Esophagus squamous epithelium (tissue), 4 donors: Measurements from ENCODE around the gene FAM180A.

Experiments used
- CTCF ChIP-seq, 6 experiments: fragments of 450-650 bp in 4 of 6; fragments of 200-600 bp in 2 of 6; sonication (generic) in 2 of 6; IDR thresholded peaks; one replicate each; pipeline ENCODE4 v1.5.1; 2016 to 2019; ENCODE audit warnings: antibody characterized with exemption in 6 of 6, mild to moderate bottlenecking in 4 of 6, moderate library complexity in 4 of 6
- POLR2A ChIP-seq, 4 donors: fragments of 450-650 bp; IDR thresholded peaks; one replicate each; pipeline ENCODE4 v1.6.1; 2017; ENCODE audit warnings: antibody characterized with exemption in 4 of 4, mild to moderate bottlenecking in 4 of 4, moderate library complexity in 3 of 4

GRCh38 chr7:135684136-135684535, 64.5 kb downstream of the FAM180A start:
- TF ChIP-seq CTCF (IDR thresholded peaks at IDR 0.05) (no peak), POLR2A (IDR thresholded peaks at IDR 0.05) (no peak)
